CD14-positive monocyte (primary cell): ENCODE measurements around the gene HVCN1. TPM values are rescaled to one million over a fixed set of nuclear protein-coding genes. Genes with fewer than 3 reads are reported as not detected.

Experiments
- DNase-seq, 3 donors: peaks; one replicate each; pipeline ENCODE4 v3.0.0-alpha.2; 2011 to 2022
- H2AFZ ChIP-seq: 2 replicates; pipeline ENCODE4 v1.6.0; 2012; ENCODE audit warnings: mild to moderate bottlenecking, low read depth, low read length, inconsistent platforms; ENCODE audit not compliant: insufficient read depth, poor library complexity, severe bottlenecking
- H3K27ac ChIP-seq, 2 donors: 1 replicate in 1 of 2; 2 replicates in 1 of 2; pipeline ENCODE4 v1.5.1; 2012 to 2013; ENCODE audit warnings: low read length in 2 of 2, control low read depth in 1 of 2, inconsistent platforms in 1 of 2, low read depth in 1 of 2, mild to moderate bottlenecking in 1 of 2
- H3K27me3 ChIP-seq, 2 donors: one replicate each; pipeline versions ENCODE4 v1.6.0 to v1.6.1; 2011 to 2013; ENCODE audit warnings: low read length in 2 of 2; ENCODE audit not compliant: control insufficient read depth in 2 of 2, insufficient read depth in 2 of 2
- H3K36me3 ChIP-seq, 2 donors: replicated peaks in 1 of 2; 1 replicate in 1 of 2; 2 replicates in 1 of 2; pipeline versions ENCODE4 v1.5.1 to v1.6.1; 2012 to 2013; ENCODE audit warnings: low read length in 2 of 2, control low read depth in 1 of 2, inconsistent platforms in 1 of 2, mild to moderate bottlenecking in 1 of 2; ENCODE audit not compliant: insufficient read depth in 2 of 2, control insufficient read depth in 1 of 2
- H3K4me1 ChIP-seq, 2 donors: 1 replicate in 1 of 2; 2 replicates in 1 of 2; pipeline versions ENCODE4 v1.5.1 to v1.6.1; 2012 to 2013; ENCODE audit warnings: low read length in 2 of 2, control low read depth in 1 of 2, inconsistent platforms in 1 of 2, mild to moderate bottlenecking in 1 of 2, moderate library complexity in 1 of 2; ENCODE audit not compliant: insufficient read depth in 2 of 2, control insufficient read depth in 1 of 2
- H3K4me2 ChIP-seq: replicated peaks from 2 replicates; pipeline ENCODE3; 2012; ENCODE audit warnings: low read length, moderate library complexity, mild to moderate bottlenecking; ENCODE audit not compliant: poor library complexity, severe bottlenecking; ENCODE audit errors: extremely low read depth
- H3K4me3 ChIP-seq, 3 experiments: fragments of 200-600 bp in 1 of 3; sonication (generic) in 1 of 3; replicated peaks in 1 of 3; 1 replicate in 2 of 3; 2 replicates in 1 of 3; pipeline ENCODE4 v1.5.1; 2011 to 2013; ENCODE audit warnings: low read length in 3 of 3, mild to moderate bottlenecking in 3 of 3, control low read depth in 2 of 3, low read depth in 2 of 3, inconsistent platforms in 1 of 3, moderate library complexity in 1 of 3
- H3K79me2 ChIP-seq: 2 replicates; pipeline ENCODE4 v1.6.0; 2012; ENCODE audit warnings: mild to moderate bottlenecking, control low read depth, inconsistent platforms, low read length, moderate library complexity; ENCODE audit not compliant: insufficient read depth
- H3K9ac ChIP-seq: 2 replicates; pipeline ENCODE4 v1.6.0; 2017; ENCODE audit warnings: low read length, mild to moderate bottlenecking; ENCODE audit not compliant: insufficient read depth, poor library complexity, severe bottlenecking
- H3K9me3 ChIP-seq, 2 donors: replicated peaks in 1 of 2; 1 replicate in 1 of 2; 2 replicates in 1 of 2; pipeline versions ENCODE4 v1.5.1 to v1.6.1; 2012 to 2013; ENCODE audit warnings: low read length in 2 of 2, control low read depth in 1 of 2; ENCODE audit not compliant: control insufficient read depth in 1 of 2, insufficient read depth in 1 of 2
- H4K20me1 ChIP-seq: 2 replicates; pipeline ENCODE4 v1.6.0; 2012; ENCODE audit warnings: mild to moderate bottlenecking, low read length, control low read depth, moderate library complexity; ENCODE audit not compliant: insufficient read depth
- H3K27ac Mint-ChIP-seq, 7 donors: one replicate each; pipeline ENCODE4 v1.8.0; 2020; ENCODE audit warnings: mild to moderate bottlenecking in 7 of 7, mixed read lengths in 7 of 7, moderate library complexity in 6 of 7, inconsistent platforms in 2 of 7
- H3K27me3 Mint-ChIP-seq, 3 donors: one replicate each; pipeline ENCODE4 v1.8.0; 2021 to 2022; ENCODE audit warnings: low read depth in 3 of 3, mild to moderate bottlenecking in 3 of 3, mixed read lengths in 3 of 3, moderate library complexity in 3 of 3, inconsistent platforms in 1 of 3
- H3K36me3 Mint-ChIP-seq, 2 donors: one replicate each; pipeline ENCODE4 v1.8.0; 2020; ENCODE audit warnings: mixed read lengths in 2 of 2, inconsistent platforms in 1 of 2, mild to moderate bottlenecking in 1 of 2
- H3K4me1 Mint-ChIP-seq: one replicate; pipeline ENCODE4 v1.8.0; 2020; ENCODE audit warnings: mild to moderate bottlenecking, mixed read lengths
- H3K4me3 Mint-ChIP-seq, 2 donors: one replicate each; pipeline ENCODE4 v1.8.0; 2020; ENCODE audit warnings: mild to moderate bottlenecking in 2 of 2, mixed read lengths in 2 of 2, moderate library complexity in 1 of 2
- H3K9me3 Mint-ChIP-seq, 7 donors: one replicate each; pipeline ENCODE4 v1.8.0; 2020 to 2022; ENCODE audit warnings: mixed read lengths in 7 of 7, mild to moderate bottlenecking in 6 of 7, moderate library complexity in 6 of 7, inconsistent platforms in 2 of 7
- WGBS: methylation state at CpG from one replicate; pipeline ENCODE4 v1.1.5; 2013; ENCODE audit warnings: missing lambda C conversion rate; ENCODE audit not compliant: insufficient coverage; 5-methylcytosine and 5-hydroxymethylcytosine counted together
- intact Hi-C, 2 donors: fragments of 100-400 bp; cut with micrococcal nuclease; formaldehyde crosslinking; loops; one replicate each; pipeline versions ENCODE4 v1.15.0 to v1.15.1; 2023
- polyA plus RNA-seq, 3 donors: library from polyadenylated mRNA; depleted of rRNA in 1 of 3; unstranded in 2 of 3; stranded (reverse) in 1 of 3; fragments of 300-500 nt in 2 of 3; fragments of >200 nt in 1 of 3; fragmentation: Illumina TruSeq in 2 of 3; gene quantifications; 1 replicate in 2 of 3; 2 replicates in 1 of 3; pipeline ENCODE4 v1.2.3, GENCODE V29; 2012 to 2021
- TF ChIP-seq, protein P1 (sequence below): fragments of 200-600 bp; IDR thresholded peaks from one replicate; pipeline ENCODE4 v1.8.0; 2022; ENCODE audit warnings: antibody characterized with exemption, mild to moderate bottlenecking

The HVCN1 gene
- polyA plus RNA-seq, 3 donors = 119 to 167 (median 121) TPM

DNA sequence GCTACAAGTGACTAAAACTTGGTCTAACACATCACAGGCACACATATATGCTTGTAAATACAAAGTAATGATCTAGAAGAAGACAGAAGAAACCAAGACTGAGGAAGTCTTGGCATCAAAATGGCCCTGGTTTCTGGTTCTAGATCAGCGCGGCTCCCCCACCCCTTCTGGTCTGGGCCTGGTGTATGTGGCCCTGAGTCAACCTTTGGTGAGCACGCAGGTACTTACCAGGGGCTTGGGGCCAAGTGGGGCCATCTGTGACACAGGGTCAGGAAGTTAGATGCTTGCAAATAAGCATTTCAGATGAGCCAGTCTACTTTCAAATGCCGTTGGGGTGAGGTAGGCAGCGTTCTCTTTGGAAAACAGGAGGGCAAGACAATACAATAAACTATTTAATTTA lies 13.2 kb upstream of the HVCN1 start:
- WGBS = 96% methylated on average over 3 of the region's 5 CpGs
- H3K4me2 ChIP-seq = no peak overlapping the region
- Mint-ChIP-seq H3K4me1 (peaks cover 32% of the 10 kb centered on the region), H3K9me3 (peaks cover 0 to 3% (median 0%) of the 10 kb centered on the region in 7 donors), H3K27me3 (peaks cover 0 to 3% (median 2%) of the 10 kb centered on the region in 3 donors), H3K27ac (no peak overlapping the region), H3K4me3 (no peak overlapping the region), H3K36me3 (no peaks in the 10 kb centered on the region)
- H3K4me3 ChIP-seq = no peak overlapping the region
- no peaks in the 10 kb centered on the region for H3K36me3 ChIP-seq
- peaks cover 6% of the 10 kb centered on the region for H3K79me2 ChIP-seq
- H3K27ac ChIP-seq = no peak overlapping the region
- intact Hi-C loops = no loop called here
- DNase-seq = no peak
- H2AFZ ChIP-seq = no peak overlapping the region
- TF ChIP-seq, protein P1, sequence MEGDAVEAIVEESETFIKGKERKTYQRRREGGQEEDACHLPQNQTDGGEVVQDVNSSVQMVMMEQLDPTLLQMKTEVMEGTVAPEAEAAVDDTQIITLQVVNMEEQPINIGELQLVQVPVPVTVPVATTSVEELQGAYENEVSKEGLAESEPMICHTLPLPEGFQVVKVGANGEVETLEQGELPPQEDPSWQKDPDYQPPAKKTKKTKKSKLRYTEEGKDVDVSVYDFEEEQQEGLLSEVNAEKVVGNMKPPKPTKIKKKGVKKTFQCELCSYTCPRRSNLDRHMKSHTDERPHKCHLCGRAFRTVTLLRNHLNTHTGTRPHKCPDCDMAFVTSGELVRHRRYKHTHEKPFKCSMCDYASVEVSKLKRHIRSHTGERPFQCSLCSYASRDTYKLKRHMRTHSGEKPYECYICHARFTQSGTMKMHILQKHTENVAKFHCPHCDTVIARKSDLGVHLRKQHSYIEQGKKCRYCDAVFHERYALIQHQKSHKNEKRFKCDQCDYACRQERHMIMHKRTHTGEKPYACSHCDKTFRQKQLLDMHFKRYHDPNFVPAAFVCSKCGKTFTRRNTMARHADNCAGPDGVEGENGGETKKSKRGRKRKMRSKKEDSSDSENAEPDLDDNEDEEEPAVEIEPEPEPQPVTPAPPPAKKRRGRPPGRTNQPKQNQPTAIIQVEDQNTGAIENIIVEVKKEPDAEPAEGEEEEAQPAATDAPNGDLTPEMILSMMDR = no peak
- H4K20me1 ChIP-seq = no peaks in the 10 kb centered on the region
- H3K4me1 ChIP-seq = peaks cover 25 to 29% of the 10 kb centered on the region in 2 donors
- no peaks in the 10 kb centered on the region for H3K27me3 ChIP-seq
- H3K9ac ChIP-seq = no peak overlapping the region
- no peaks in the 10 kb centered on the region for H3K9me3 ChIP-seq

GRCh38 chr12:110699591-110700445 lies 10.9 kb upstream of the HVCN1 start:
- TF ChIP-seq, protein P1 = no peak
- no peaks in the 10 kb centered on the region for H3K36me3 ChIP-seq
- peaks cover 0 to 3% (median 0%) of the 10 kb centered on the region in 7 donors for H3K9me3 Mint-ChIP-seq
- H3K36me3 Mint-ChIP-seq = peaks cover 0 to 3% of the 10 kb centered on the region in 2 donors
- no peak overlapping the region for H2AFZ ChIP-seq
- no peak overlapping the region for H3K9ac ChIP-seq
- no peak overlapping the region for H3K27ac ChIP-seq
- peaks cover 48% of the 10 kb centered on the region for H3K4me1 Mint-ChIP-seq
- intact Hi-C loops = loop anchor here in 1 of 2 donors (5.0 to 10.0 kb wide), 2 partner anchors 93 to 145 kb away; no protein-coding TSS in a partner anchor
- H3K4me3 ChIP-seq = no peak overlapping the region
- 95% methylated on average over 22 of the region's 28 CpGs for WGBS
- no peak for DNase-seq
- H4K20me1 ChIP-seq = no peaks in the 10 kb centered on the region
- no peak overlapping the region for H3K4me2 ChIP-seq
- H3K9me3 ChIP-seq = no peaks in the 10 kb centered on the region
- H3K79me2 ChIP-seq = peaks cover 17% of the 10 kb centered on the region
- peaks cover 47 to 49% of the 10 kb centered on the region in 2 donors for H3K4me1 ChIP-seq
- no peaks in the 10 kb centered on the region for H3K27me3 ChIP-seq
- H3K4me3 Mint-ChIP-seq = no peak overlapping the region
- H3K27me3 Mint-ChIP-seq = peaks cover 0 to 3% (median 2%) of the 10 kb centered on the region in 3 donors
- peak overlapping the region; percentile 9 to 93 (median 62) for H3K27ac Mint-ChIP-seq
